GM19438 (cell line): ENCODE results near the gene MAPK12.

Source experiments
- ATAC-seq: cut with Tn5 transposase; IDR thresholded peaks from one replicate; pipeline ENCODE4 v1.9.1; 2021; ENCODE audit warnings: low read depth; ENCODE audit not compliant: unreplicated experiment

Gene MAPK12

DNA sequence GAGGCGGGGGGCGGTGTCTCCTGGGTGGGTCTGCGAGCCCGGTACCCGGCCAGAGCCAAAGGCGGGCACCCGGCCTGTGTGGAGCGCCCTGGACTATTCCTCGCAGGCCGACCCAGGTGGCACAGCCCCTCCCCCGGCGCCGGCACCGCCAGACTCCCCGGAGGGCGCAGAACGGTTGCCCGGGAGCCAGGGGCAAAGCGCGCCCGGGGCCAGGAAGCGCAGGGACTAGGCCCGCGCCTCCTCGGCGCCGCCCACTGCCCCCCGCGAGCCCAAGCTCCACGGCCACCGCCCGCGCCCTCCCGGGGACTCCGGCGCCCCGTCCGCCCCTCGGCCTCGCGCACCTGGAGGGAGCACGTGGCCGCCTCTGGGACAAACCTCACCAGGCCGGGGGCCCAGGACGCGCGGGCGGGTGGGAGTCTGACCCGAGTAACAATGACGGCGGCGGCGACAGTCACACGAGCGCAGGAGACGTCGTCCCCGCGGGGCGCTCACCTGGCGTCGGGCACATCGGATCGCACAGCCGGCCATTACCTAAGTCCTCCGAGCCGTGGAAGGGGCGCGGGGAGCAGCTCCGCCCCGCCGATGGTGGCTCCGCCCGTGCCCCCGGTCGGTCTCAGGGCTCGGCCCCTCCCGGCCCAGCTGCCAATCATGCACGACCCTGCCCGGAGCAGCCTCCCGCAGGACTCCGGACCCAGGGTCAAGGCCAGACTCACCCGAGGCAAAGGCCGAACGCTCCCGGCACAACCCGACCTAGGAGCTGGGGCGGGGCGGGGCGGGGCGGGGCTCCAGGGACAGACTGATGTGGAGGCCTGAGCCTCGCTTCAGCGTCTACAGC lies 38.5 kb upstream of the MAPK12 start:
- ATAC-seq, result no peak

GRCh38 chr22:50298937-50299784 lies 37.7 kb upstream of the MAPK12 start:
- ATAC-seq, result no peak

DNA sequence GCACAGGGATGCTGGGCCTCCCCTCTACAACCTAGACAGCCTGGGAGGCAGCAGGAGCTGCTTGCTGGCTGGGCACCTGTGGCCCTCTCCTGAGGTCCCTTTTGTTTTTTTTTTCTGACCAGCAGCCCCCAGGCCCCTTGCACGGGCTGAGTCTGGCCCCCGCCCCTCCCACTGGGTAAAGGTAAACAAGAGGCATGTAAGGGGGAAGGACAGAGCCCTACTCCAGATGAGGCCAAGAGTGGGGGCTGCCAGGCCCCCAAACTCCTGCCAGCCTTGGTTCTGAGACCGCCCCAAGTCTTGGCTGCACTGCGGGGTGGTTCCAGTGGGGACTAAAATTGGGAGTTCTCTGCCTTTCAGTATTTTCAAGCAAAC lies 36.8 kb upstream of the MAPK12 start:
- ATAC-seq, result no peak

- ATAC-seq, result no peak
Observed at GRCh38 chr22:50297510-50298265, 36.2 kb upstream of the MAPK12 start.

DNA sequence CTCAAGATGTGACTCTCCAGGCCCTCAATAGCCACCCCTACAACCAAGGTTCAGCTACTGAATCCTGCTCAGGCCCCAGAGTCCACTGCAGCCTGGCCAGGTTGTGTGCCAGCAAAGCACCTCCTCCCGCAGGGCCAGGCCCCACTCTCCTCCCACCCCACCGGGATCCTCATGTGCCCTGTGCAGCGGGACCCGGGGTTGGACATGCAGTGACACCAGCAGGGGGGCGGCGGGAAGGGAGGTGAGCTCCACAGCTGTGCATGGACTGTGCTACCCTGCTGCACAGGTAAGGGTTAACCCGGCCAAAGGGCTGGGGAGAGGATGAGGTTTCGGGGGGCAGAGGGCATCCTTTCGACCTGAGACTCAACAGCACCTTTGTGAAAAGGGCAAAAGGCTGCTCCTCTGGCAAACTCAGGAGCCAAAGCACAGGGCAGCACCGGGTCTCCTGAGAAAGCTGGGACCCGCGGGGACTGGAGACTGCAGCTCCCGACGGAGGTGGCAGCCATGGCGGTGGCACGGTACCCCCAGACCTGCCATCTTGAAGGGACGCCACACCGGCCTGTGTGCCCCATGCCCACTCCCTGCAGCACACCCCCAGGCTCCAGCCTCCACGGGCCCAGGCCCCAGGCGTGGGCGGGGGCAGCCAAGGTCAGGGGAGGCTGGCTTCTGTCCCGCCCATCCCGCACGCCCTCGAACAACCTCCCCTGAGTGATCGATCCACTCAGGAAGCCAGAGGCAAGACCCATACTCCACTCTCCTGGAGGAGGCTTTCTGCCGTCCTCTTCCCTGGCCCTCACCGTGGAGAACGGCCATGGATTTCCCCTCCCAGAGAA lies 35.4 kb upstream of the MAPK12 start:
- no peak for ATAC-seq

- no peak for ATAC-seq
Observed at GRCh38 chr22:50294319-50294656, 32.8 kb upstream of the MAPK12 start.

DNA sequence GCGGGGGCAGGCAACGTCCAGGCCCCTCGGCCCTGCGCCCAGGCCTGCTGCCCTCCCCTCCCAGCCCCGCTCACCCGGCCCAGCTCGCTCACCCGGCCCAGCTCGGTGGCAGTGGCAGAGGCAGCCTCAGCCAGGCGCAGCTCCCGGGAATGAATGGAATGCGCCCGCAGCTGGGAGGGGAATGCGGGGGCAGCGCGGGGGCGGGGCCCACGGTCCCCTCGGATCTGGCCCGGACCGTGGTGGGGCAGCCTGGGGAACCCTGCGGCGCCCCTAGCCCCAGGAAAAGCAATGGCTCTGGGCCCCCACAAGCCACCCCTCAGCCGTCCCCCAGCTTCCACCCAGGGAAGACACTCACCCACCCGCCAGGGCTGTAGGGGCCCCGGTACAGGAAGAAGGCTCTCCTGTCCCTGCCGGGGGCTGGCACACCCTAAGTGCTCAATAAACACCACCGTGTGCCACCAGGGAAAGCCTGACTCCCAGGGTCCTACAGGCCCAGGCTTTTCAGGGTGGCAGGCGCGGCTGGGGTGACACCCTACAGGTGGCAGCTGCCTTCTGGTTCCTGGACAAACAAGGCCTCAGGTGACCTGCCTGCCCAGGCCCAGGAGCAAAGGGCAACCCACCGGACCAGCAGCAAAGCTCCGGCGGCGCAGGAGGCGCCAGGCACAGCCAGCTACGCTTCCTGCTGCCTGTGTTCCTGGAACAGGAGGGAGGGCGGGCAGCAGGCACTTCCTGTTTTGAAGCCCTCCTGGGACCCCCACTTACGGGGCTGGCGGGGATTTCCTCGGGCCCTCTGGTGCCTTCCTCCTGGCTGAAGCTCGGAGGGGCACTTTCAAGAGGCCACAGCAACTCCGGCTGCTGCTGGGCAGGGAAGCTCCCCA lies 32.2 kb upstream of the MAPK12 start:
- ATAC-seq, result no peak

DNA sequence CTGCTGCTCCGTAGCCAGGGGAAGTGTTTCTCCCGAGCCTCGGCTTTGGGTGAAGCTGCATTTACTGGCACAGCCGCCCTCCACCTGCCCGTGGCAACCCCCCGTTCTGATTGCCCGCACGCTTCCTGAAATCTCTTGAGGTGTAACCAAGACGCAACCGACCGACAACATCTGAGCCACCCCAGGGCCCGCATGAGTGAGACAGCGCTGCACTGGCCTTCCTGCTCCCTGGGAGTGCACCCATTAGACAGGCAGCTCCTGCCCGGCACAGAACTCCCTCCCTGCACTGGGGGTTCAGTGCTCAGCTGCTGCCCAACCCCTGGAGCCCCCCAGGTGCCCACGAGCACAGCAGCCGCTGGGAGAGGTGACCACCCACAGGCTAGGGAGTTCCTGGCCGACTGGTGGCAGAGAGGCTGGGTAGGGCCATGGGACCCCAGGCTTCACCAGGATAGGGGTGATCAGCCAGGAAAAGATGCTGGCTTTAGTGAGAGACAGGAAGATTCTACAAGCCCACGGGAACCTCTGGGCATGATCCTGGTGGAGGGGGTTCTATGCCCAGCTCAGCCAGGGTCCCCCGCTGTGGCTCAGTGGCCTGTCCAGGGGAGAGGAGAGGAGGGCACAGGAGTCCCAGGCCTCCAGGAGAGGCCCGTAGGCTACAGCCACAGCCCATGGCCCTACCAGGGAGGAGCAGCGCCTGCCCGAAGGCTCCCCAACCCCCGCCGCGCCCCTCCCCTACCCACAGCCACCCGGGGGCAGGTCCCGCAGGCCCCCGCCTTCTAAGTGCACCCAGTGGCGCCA lies 31.4 kb upstream of the MAPK12 start:
- no peak for ATAC-seq

- no peak for ATAC-seq
Observed at GRCh38 chr22:50289942-50290630, 28.6 kb upstream of the MAPK12 start.

- no peak for ATAC-seq
Observed at GRCh38 chr22:50289151-50289941, 27.9 kb upstream of the MAPK12 start.

DNA sequence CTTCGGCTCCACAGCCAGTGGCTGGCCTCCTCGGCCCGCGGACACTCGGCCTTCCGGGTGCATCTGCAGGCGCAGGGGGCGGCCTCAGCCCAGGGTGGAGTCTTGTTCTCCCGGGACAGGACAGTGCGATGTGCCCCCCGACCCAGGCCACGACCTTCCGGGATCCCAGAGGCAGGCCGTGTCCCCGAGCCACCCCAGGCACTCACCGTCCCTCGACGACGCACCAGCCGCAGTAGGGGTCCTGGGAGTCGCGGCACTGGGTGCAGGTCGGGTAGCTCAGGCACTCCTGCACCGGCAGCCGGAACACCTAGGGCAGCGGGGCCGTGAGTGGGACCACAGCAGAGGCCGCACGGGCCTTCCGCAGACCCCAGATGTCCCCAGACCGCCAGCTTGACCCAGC lies 26.2 kb upstream of the MAPK12 start:
- no peak for ATAC-seq

- ATAC-seq, result no peak
Observed at GRCh38 chr22:50286701-50287318, 25.3 kb upstream of the MAPK12 start.

GRCh38 chr22:50286275-50286674 lies 24.8 kb upstream of the MAPK12 start:
- no peak for ATAC-seq

DNA sequence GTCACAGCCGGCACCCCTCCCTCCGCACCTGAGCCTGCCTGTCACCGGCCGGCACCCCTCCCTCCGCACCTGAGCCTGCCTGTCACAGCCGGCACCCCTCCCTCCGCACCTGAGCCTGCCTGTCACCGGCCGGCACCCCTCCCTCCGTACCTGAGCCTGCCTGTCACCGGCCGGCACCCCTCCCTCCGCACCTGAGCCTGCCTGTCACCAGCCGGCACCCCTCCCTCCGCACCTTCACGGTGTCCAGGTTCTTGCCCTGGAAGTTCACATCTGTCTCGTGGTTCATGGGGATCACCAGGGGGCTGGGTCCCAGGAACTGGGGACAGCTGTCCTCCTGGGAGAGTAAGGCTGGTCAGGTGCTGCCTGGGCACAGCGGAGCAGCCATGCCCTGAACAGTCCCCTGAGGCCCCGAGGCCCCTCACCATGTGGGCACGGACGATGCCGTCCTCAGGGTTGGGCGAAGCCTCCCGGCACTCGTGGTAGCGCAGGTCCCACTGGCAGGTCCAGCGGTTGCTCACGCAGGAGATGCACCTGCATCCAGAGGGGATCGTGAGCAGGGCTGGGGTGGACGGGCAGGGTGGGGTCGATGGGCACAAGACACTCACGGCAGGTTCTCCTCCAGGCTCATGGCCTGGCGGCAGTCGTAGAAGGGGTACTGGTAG lies 24.2 kb upstream of the MAPK12 start:
- ATAC-seq, result no peak

- no peak for ATAC-seq
Observed at GRCh38 chr22:50284479-50284878, 23.0 kb upstream of the MAPK12 start.

GRCh38 chr22:50283821-50284220 lies 22.3 kb upstream of the MAPK12 start:
- ATAC-seq, result no peak
